AG09309 (cell line): ENCODE results near the gene UBE2A.

Experiments
- DNase-seq: peaks from one replicate; pipeline ENCODE4 v3.0.0-alpha.2; 2010; ENCODE audit warnings: low read depth
- H3K4me3 ChIP-seq: 2 replicates; pipeline ENCODE4 v1.5.1; 2011; ENCODE audit warnings: mild to moderate bottlenecking, low read depth, low read length, moderate library complexity; ENCODE audit not compliant: control insufficient read depth
- TF ChIP-seq, protein P1 (sequence below): IDR thresholded peaks from 2 replicates; pipeline ENCODE4 v1.5.1; 2011; ENCODE audit warnings: mild to moderate bottlenecking, low read depth, low read length, inconsistent platforms; ENCODE audit not compliant: insufficient read depth, control insufficient read depth; ENCODE audit errors: missing control alignments

The UBE2A gene

DNA sequence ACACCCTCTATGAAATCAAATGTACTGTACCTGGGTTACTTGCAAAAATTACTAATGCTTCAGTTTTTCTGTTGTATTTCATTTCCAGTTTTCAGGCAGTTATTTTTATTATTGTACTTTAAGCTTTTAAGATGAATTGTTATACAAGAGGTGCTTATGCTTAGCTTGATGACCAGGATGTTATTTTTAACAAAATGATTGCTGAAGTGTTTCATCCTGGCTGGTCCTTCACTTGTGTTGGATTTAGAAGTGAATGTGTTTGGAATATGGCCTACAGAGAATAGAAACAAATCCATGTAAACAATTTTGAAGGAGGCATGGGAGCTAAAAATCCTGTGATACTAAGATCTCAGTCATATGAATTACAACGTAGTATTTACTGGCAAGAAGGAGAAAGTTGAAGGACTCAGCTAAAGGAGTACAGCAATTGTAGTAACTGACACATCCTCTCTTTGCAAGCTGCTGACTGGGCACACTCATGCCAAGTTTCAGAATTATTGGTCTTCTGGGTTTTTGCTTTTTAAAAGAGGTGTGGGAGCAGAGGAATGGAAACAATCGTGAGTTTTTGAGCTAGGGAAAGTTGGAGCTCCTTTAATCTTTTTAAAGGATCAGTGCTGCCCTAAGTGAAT lies 9.2 kb downstream of the UBE2A start:
- no peak overlapping the region for H3K4me3 ChIP-seq
- TF ChIP-seq, protein P1, sequence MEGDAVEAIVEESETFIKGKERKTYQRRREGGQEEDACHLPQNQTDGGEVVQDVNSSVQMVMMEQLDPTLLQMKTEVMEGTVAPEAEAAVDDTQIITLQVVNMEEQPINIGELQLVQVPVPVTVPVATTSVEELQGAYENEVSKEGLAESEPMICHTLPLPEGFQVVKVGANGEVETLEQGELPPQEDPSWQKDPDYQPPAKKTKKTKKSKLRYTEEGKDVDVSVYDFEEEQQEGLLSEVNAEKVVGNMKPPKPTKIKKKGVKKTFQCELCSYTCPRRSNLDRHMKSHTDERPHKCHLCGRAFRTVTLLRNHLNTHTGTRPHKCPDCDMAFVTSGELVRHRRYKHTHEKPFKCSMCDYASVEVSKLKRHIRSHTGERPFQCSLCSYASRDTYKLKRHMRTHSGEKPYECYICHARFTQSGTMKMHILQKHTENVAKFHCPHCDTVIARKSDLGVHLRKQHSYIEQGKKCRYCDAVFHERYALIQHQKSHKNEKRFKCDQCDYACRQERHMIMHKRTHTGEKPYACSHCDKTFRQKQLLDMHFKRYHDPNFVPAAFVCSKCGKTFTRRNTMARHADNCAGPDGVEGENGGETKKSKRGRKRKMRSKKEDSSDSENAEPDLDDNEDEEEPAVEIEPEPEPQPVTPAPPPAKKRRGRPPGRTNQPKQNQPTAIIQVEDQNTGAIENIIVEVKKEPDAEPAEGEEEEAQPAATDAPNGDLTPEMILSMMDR, result no peak
- DNase-seq, result no peak

DNA sequence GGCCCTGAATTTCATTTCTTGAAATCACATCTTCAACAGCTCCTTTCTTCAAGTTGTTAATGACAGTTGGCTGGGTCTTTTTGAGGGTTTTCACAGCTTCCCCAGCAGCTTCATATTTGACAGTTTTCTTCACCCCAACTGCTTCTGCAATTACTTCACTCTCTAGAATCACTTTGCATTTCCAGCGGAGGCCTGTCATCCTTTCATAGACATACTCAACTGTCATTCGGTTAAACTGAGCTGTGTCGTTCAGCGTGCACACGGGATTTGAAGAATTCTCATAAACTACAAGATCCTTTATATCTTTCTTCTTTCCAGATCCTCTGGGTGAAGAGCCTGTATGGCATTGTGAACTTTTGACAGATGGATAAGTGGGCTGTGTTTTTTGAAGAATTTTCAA lies 15.4 kb downstream of the UBE2A start:
- H3K4me3 ChIP-seq, result no peak overlapping the region
- TF ChIP-seq, protein P1, result no peak
- no peak for DNase-seq

DNA sequence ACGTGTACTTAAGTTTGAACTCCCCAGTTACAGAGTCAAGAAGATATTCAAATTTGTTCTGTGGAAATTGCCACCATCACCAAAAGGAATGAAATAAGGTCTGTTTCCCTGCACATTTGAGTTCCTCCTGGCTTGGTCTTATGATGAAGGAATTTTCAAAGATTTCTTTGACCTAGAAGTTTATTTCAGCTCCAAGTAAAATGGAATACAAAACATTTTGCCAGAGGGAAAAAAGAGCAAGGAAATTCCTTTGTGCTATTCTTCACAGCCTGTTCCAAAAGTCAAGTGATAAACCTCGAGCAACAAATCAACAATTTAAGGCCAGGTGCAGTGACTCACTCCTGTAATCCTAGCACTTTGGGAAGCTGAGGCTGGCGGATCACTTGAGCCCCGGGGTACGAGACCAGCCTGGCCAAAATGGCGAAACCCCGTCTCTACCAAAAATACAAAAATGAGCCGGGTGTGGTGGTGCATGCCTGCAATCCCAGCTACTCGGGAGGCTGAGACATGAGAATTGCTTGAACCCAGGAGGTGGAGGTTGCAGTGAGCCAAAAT lies 28.4 kb downstream of the UBE2A start:
- DNase-seq, result no peak
- TF ChIP-seq, protein P1, result no peak
- H3K4me3 ChIP-seq, result no peak overlapping the region

DNA sequence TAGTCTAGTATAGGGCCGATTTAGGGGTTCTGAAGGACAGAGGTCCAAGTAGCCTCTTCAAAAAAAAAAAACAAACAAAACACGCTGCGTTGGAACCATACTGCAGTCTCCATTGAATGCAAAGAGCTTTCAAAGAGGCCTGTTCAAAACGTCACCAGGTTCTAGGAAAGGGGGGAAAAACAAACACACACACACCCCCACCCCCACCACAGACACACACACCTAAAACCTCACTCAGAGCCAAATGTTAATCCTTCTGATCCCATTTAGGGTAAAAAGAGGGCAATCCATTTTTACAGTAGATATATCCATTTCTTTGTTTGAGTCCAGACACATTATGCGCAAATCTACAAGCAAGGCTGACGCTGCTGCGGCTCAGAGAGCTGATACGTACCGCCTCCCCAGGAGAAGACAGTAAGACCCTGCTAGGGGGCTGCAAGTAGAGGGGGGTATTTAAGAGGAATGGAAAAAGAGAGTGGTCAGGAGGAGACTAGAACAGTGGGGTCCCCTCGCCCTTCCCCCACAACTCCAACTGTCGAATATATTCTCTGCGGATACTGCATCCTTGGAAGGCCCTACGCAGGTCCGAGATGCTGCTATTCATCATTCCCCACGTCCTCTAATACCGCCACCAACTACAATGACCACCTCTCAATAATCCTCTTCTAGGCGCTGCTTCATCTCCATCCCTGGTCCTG lies 30.6 kb downstream of the UBE2A start:
- DNase-seq, result no peak

DNA sequence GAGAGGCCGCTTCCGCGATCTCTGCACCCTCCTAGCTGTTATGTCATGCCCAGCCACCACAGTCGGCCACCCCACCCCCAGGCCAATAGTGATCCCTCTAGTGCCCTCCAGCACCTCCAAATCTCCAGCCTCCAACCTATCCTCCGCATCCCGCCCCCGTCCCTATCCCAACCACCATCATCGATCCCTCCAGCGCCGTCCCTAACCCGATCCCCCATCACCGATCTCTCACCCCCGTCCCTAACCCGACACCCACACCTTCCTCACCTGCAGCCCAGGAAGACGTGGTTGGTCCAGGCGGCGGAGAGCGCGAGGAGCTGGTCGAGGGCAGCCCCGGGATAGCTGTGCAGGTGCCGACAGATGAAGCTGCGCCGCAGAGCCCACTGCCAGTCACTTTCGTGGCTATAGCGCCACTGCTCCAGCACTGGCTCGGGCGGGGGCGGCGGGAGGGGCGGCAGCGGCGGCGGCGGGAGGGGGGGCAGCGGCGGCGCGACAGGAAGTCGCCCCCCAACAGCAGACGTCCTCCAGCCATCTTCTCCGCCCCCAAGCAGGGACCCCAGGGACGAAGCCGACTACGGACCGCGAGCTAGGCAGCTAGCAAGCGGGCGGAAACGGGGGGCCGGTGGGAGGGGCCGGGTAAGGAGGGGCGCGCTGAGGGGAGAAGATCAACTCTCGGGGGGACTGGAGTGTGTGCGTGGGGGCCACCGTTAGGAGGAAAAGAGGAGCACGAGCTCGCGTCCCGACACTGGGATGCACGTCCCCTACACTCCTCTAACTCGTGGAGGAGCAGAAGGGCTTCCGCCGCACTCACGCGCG lies 31.3 kb downstream of the UBE2A start:
- DNase-seq, result no peak
- H3K4me3 ChIP-seq, result peak overlapping the region; percentile 62
- TF ChIP-seq, protein P1, result no peak

More for the DNA sequence above, 30.6 kb downstream of the UBE2A start:
- TF ChIP-seq, protein P1, result no peak
- peak overlapping the region; percentile 62 for H3K4me3 ChIP-seq

DNA sequence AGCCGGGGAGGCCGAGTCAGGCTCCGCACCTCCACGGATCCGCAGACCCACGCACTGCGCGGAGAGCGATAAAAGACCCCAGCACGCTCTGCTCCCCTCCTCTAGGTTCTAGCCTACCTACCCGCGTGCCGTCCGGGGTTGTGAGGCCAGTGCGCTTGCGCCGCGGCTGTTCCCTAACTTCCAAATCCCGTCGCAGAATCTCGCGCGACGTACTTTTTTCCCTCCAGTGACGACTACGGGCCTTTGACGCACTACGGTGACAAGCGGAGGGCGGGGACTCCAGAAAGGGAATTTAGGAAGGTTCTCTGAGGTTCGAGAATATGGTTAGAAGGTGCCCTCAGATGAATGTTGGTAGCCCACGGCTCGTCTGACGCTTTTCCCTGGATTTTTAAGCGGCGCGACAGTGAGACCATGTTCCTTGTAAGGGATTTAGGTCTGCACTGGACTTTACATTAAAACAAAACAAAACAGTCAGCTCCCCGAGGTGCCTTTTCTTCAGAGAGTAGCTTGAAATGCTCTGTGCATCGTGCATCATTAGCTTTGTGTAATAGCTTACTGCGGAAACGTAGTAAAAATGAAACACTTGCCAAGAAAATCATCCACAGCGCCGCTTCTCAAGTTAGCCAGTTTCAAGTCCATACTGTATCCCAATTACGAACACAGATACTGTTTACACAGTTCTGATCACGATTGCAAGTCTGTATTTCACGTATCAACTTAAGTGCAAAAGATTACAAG lies 32.1 kb downstream of the UBE2A start, which contains the start of gene NKRF:
Gene NKRF (minus strand): TSS at position 145 of the 738 bp plus-strand sequence.
- TF ChIP-seq, protein P1, result no peak
- peak within 1 kb of the TSS; percentile 62 for H3K4me3 ChIP-seq
- peak; percentile 62 for DNase-seq
